SK-N-SH treated with all-trans-retinoic acid at 6 μM for 48 hours (cell line): Measurements from ENCODE around the gene TSPO.

Source experiments
- ATAC-seq: fragments of 200-7000 bp; cut with Tn5 transposase; 3 replicates; pipeline ENCODE4 v1.9.1; 2020; ENCODE audit warnings: mild to moderate bottlenecking, moderate library complexity
- ARNTL ChIP-seq: fragments of 450-650 bp; formaldehyde crosslinking; IDR thresholded peaks from 2 replicates; pipeline ENCODE4 v1.5.0; 2020; ENCODE audit warnings: low read depth, mild to moderate bottlenecking, moderate library complexity, borderline replicate concordance
- BACH2 ChIP-seq: fragments of 250-450 bp; sonication (Bioruptor Pico); IDR thresholded peaks from 2 replicates; pipeline ENCODE4 v1.9.0; 2021; ENCODE audit warnings: mild to moderate bottlenecking, borderline replicate concordance
- CSDC2 ChIP-seq: fragments of 250-450 bp; sonication (Bioruptor Pico); IDR thresholded peaks from 2 replicates; pipeline ENCODE4 v1.5.0; 2020; ENCODE audit warnings: mild to moderate bottlenecking, moderate library complexity
- ESRRG ChIP-seq: fragments of 250-450 bp; sonication (Bioruptor Pico); IDR thresholded peaks from 2 replicates; pipeline ENCODE4 v1.6.1; 2021; ENCODE audit warnings: mild to moderate bottlenecking
- GLIS3 ChIP-seq: fragments of 250-450 bp; sonication (Bioruptor Pico); IDR thresholded peaks from 2 replicates; pipeline ENCODE4 v1.5.0; 2020; ENCODE audit warnings: mild to moderate bottlenecking, moderate library complexity
- ISL1 ChIP-seq: fragments of 250-450 bp; sonication (Bioruptor Pico); IDR thresholded peaks from 2 replicates; pipeline ENCODE4 v2.1.2; 2022; ENCODE audit warnings: mild to moderate bottlenecking, moderate library complexity
- OSR1 ChIP-seq: fragments of 250-450 bp; sonication (Bioruptor Pico); IDR thresholded peaks from 2 replicates; pipeline ENCODE4 v1.8.0; 2022; ENCODE audit warnings: moderate library complexity, mild to moderate bottlenecking, inconsistent platforms
- PPARA ChIP-seq: fragments of 250-450 bp; sonication (Bioruptor Pico); IDR thresholded peaks from 2 replicates; pipeline ENCODE4 v1.5.0; 2020; ENCODE audit warnings: mild to moderate bottlenecking, borderline replicate concordance
- RARB ChIP-seq: fragments of 250-450 bp; sonication (Bioruptor Pico); IDR thresholded peaks from 2 replicates; pipeline ENCODE4 v1.8.0; 2021; ENCODE audit warnings: mild to moderate bottlenecking, moderate library complexity
- TOX ChIP-seq: fragments of 250-450 bp; sonication (Bioruptor Pico); IDR thresholded peaks from 2 replicates; pipeline ENCODE4 v1.8.0; 2021; ENCODE audit warnings: mild to moderate bottlenecking, moderate library complexity, borderline replicate concordance
- ZC3H10 ChIP-seq: fragments of 250-450 bp; sonication (Bioruptor Pico); IDR thresholded peaks from 2 replicates; pipeline ENCODE4 v1.5.1; 2021; ENCODE audit warnings: mild to moderate bottlenecking, moderate library complexity
- ZFP3 ChIP-seq: fragments of 250-450 bp; sonication (Bioruptor Pico); IDR thresholded peaks from 2 replicates; pipeline ENCODE4 v1.5.0; 2020; ENCODE audit warnings: mild to moderate bottlenecking, moderate library complexity
- ZNF565 ChIP-seq: fragments of 450-650 bp; formaldehyde crosslinking; conservative IDR thresholded peaks from 2 replicates; pipeline ENCODE4 v1.5.0; 2020; ENCODE audit warnings: low read depth, mild to moderate bottlenecking, moderate library complexity
- ZNF70 ChIP-seq: fragments of 450-650 bp; formaldehyde crosslinking; IDR thresholded peaks from 2 replicates; pipeline ENCODE4 v1.5.0; 2020; ENCODE audit warnings: mild to moderate bottlenecking, moderate library complexity
- ZNF8 ChIP-seq: fragments of 450-650 bp; formaldehyde crosslinking; IDR thresholded peaks from 2 replicates; pipeline ENCODE4 v1.5.0; 2020; ENCODE audit warnings: mild to moderate bottlenecking, moderate library complexity
- TF ChIP-seq, protein P1 (sequence below): fragments of 250-450 bp; sonication (Bioruptor Pico); IDR thresholded peaks from 2 replicates; pipeline ENCODE4 v1.5.1; 2020; ENCODE audit warnings: low read depth, mild to moderate bottlenecking, moderate library complexity
- TF ChIP-seq, protein P2 (sequence below): fragments of 250-450 bp; sonication (Bioruptor Pico); IDR thresholded peaks from 2 replicates; pipeline ENCODE4 v1.5.1; 2021; ENCODE audit warnings: mild to moderate bottlenecking, moderate library complexity
- TF ChIP-seq, protein P3 (sequence below): fragments of 250-450 bp; sonication (Bioruptor Pico); IDR thresholded peaks from 2 replicates; pipeline ENCODE4 v1.5.0; 2020; ENCODE audit warnings: mild to moderate bottlenecking, moderate library complexity
- TF ChIP-seq, protein P4 (sequence below): fragments of 250-450 bp; sonication (Bioruptor Pico); IDR thresholded peaks from 2 replicates; pipeline ENCODE4 v1.8.0; 2021; ENCODE audit warnings: low read depth, mild to moderate bottlenecking, moderate library complexity, borderline replicate concordance
- TF ChIP-seq, protein P5 (sequence below): fragments of 250-450 bp; sonication (Bioruptor Pico); IDR thresholded peaks from 2 replicates; pipeline ENCODE4 v1.8.0; 2020; ENCODE audit warnings: mild to moderate bottlenecking, moderate library complexity, borderline replicate concordance

TSPO gene

DNA sequence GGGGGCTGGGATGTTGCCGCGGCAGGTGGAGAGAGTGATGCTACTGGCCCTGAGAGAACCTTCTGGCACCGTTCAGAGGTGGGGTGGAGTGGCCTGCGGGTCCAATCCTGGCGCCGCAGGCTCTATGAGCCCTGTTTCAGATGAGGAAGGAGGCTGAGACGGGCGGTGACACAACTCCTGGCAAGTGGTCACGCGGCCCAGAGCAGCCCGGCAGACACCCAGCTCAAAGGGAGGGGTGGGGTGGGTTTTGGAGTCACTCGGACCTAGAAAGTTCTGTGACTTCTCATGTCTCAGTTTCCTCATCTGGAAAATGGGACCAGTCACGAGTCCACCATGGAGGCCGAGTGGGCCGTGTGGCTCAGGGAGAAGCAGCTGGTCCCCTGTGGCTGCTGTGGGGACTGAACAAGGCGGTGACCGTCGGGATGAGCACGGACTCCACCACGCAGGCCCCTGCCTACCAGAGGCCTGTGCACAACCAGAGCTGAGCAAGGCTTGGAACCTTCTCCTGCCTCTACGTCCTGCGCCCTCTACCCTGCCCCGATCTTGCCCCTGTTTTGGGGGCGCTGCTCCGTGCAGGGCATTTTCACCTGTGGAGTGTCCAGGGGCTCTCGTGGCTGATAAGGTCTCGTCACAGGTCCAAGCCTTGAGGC lies 3.7 kb downstream of the TSPO start:
- no peak for ATAC-seq
- TF ChIP-seq ZNF70 = no peak
- TF ChIP-seq TOX (CRISPR knock-in tag) = no peak
- TF ChIP-seq RARB (CRISPR knock-in tag) = no peak
- TF ChIP-seq ZNF8 (CRISPR knock-in tag) = no peak
- no peak for TF ChIP-seq ESRRG (CRISPR knock-in tag)
- TF ChIP-seq, protein P1, sequence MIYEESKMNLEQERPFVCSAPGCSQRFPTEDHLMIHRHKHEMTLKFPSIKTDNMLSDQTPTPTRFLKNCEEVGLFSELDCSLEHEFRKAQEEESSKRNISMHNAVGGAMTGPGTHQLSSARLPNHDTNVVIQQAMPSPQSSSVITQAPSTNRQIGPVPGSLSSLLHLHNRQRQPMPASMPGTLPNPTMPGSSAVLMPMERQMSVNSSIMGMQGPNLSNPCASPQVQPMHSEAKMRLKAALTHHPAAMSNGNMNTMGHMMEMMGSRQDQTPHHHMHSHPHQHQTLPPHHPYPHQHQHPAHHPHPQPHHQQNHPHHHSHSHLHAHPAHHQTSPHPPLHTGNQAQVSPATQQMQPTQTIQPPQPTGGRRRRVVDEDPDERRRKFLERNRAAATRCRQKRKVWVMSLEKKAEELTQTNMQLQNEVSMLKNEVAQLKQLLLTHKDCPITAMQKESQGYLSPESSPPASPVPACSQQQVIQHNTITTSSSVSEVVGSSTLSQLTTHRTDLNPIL (CRISPR knock-in tag) = no peak
- no peak for TF ChIP-seq ARNTL (CRISPR knock-in tag)
- TF ChIP-seq ZFP3 (CRISPR knock-in tag) = no peak
- TF ChIP-seq CSDC2 (CRISPR knock-in tag) = no peak
- TF ChIP-seq ZNF565 (CRISPR knock-in tag) = no peak
- TF ChIP-seq, protein P2, sequence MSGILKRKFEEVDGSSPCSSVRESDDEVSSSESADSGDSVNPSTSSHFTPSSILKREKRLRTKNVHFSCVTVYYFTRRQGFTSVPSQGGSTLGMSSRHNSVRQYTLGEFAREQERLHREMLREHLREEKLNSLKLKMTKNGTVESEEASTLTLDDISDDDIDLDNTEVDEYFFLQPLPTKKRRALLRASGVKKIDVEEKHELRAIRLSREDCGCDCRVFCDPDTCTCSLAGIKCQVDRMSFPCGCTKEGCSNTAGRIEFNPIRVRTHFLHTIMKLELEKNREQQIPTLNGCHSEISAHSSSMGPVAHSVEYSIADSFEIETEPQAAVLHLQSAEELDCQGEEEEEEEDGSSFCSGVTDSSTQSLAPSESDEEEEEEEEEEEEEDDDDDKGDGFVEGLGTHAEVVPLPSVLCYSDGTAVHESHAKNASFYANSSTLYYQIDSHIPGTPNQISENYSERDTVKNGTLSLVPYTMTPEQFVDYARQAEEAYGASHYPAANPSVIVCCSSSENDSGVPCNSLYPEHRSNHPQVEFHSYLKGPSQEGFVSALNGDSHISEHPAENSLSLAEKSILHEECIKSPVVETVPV (CRISPR knock-in tag) = no peak
- TF ChIP-seq ISL1 (CRISPR knock-in tag) = no peak
- no peak for TF ChIP-seq ZC3H10 (CRISPR knock-in tag)
- no peak for TF ChIP-seq BACH2 (CRISPR knock-in tag)
- TF ChIP-seq, protein P3, sequence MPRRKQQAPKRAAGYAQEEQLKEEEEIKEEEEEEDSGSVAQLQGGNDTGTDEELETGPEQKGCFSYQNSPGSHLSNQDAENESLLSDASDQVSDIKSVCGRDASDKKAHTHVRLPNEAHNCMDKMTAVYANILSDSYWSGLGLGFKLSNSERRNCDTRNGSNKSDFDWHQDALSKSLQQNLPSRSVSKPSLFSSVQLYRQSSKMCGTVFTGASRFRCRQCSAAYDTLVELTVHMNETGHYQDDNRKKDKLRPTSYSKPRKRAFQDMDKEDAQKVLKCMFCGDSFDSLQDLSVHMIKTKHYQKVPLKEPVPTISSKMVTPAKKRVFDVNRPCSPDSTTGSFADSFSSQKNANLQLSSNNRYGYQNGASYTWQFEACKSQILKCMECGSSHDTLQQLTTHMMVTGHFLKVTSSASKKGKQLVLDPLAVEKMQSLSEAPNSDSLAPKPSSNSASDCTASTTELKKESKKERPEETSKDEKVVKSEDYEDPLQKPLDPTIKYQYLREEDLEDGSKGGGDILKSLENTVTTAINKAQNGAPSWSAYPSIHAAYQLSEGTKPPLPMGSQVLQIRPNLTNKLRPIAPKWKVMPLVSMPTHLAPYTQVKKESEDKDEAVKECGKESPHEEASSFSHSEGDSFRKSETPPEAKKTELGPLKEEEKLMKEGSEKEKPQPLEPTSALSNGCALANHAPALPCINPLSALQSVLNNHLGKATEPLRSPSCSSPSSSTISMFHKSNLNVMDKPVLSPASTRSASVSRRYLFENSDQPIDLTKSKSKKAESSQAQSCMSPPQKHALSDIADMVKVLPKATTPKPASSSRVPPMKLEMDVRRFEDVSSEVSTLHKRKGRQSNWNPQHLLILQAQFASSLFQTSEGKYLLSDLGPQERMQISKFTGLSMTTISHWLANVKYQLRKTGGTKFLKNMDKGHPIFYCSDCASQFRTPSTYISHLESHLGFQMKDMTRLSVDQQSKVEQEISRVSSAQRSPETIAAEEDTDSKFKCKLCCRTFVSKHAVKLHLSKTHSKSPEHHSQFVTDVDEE (CRISPR knock-in tag) = no peak
- TF ChIP-seq, protein P4, sequence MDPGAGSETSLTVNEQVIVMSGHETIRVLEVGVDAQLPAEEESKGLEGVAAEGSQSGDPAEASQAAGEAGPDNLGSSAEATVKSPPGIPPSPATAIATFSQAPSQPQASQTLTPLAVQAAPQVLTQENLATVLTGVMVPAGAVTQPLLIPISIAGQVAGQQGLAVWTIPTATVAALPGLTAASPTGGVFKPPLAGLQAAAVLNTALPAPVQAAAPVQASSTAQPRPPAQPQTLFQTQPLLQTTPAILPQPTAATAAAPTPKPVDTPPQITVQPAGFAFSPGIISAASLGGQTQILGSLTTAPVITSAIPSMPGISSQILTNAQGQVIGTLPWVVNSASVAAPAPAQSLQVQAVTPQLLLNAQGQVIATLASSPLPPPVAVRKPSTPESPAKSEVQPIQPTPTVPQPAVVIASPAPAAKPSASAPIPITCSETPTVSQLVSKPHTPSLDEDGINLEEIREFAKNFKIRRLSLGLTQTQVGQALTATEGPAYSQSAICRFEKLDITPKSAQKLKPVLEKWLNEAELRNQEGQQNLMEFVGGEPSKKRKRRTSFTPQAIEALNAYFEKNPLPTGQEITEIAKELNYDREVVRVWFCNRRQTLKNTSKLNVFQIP (CRISPR knock-in tag) = no peak
- no peak for TF ChIP-seq OSR1 (CRISPR knock-in tag)
- no peak for TF ChIP-seq PPARA

DNA sequence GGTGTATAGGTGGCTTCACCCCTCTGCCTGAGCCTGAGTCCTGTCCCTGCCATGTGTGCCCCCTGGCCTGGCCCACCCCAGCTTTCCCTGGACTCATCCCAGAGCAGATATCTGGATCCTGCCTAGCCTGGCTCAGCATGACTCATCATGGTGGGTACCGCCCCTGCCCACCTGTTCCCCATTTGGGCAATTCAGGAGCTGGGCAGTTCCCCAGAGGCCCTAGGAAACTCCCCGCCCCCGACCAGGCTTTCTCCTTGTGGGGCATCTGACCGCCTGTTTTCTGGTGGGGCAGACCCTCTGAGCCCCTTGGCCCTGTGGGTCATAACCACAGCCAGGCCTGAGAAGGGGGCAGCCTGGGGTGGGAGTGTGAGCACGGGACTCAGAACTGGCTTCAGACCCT lies 4.4 kb downstream of the TSPO start:
- no peak for TF ChIP-seq BACH2 (CRISPR knock-in tag)
- TF ChIP-seq ARNTL (CRISPR knock-in tag) = no peak
- TF ChIP-seq ZNF565 (CRISPR knock-in tag) = no peak
- TF ChIP-seq, protein P5, sequence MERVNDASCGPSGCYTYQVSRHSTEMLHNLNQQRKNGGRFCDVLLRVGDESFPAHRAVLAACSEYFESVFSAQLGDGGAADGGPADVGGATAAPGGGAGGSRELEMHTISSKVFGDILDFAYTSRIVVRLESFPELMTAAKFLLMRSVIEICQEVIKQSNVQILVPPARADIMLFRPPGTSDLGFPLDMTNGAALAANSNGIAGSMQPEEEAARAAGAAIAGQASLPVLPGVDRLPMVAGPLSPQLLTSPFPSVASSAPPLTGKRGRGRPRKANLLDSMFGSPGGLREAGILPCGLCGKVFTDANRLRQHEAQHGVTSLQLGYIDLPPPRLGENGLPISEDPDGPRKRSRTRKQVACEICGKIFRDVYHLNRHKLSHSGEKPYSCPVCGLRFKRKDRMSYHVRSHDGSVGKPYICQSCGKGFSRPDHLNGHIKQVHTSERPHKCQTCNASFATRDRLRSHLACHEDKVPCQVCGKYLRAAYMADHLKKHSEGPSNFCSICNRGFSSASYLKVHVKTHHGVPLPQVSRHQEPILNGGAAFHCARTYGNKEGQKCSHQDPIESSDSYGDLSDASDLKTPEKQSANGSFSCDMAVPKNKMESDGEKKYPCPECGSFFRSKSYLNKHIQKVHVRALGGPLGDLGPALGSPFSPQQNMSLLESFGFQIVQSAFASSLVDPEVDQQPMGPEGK (CRISPR knock-in tag) = no peak
- ATAC-seq = no peak

DNA sequence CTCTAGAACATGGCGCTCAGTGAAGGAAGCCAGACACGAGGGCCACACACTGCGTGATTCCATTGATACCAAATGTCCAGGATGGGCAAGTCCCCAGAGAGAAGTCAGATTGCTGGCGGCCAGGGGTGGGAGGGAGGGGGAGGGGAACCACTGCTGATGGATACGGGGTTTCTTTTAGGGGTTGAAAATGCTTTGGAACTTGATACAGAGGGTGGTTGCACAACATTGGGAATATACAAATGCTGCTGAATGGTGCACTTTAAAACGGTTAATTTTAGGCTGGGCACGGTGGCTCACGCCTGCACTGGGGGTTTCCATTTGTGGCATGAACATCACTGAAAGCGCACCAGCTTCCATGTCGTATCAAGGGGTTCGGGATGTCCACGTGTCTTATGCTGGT lies 5.1 kb downstream of the TSPO start:
- no peak for ATAC-seq
- TF ChIP-seq ZNF565 (CRISPR knock-in tag) = no peak
- no peak for TF ChIP-seq ZC3H10 (CRISPR knock-in tag)
- no peak for TF ChIP-seq ESRRG (CRISPR knock-in tag)
- TF ChIP-seq, protein P2 (CRISPR knock-in tag) = no peak
- no peak for TF ChIP-seq TOX (CRISPR knock-in tag)
- no peak for TF ChIP-seq GLIS3 (CRISPR knock-in tag)
- TF ChIP-seq, all 23 proteins: peak for 0
